ENCODE results near the gene TALDO1.

- TF ChIP-seq EZH2phosphoT487 (IDR thresholded peaks at IDR 0.05; ENCODE audit: unreplicated experiment) (no peak), CTCF (conservative IDR thresholded peaks at IDR 0.05; ENCODE audit: low read depth in 2 of 2) (no peak), EZH2 (IDR thresholded peaks at IDR 0.05; ENCODE audit: low read depth, unreplicated experiment) (no peak), POLR2AphosphoS5 (IDR thresholded peaks at IDR 0.05; ENCODE audit: low read depth) (no peak), REST (IDR thresholded peaks at IDR 0.05; ENCODE audit: unreplicated experiment) (no peak), ETS1 (IDR thresholded peaks at IDR 0.05) (no peak), CREB1 (CRISPR knock-in tag; IDR thresholded peaks at IDR 0.05; ENCODE audit: low read depth) (no peak), JUNB (IDR thresholded peaks at IDR 0.05; ENCODE audit: unreplicated experiment) (no peak), STAT1 (IDR thresholded peaks at IDR 0.05; ENCODE audit: unreplicated experiment) (no peak)
These were observed 14.4 kb downstream of the TALDO1 start for GRCh38 chr11:761526-762108.
